K562 (cell line): ENCODE data around the gene CRACR2B. TPM values are rescaled to one million over a fixed set of nuclear protein-coding genes. Genes with fewer than 3 reads are reported as not detected.

Experiments
- E2F3 ChIP-seq: fragments of 250-450 bp; sonication (Bioruptor Pico); IDR thresholded peaks from 2 replicates; pipeline ENCODE4 v1.4.0; 2020; ENCODE audit warnings: mild to moderate bottlenecking
- ETV6 ChIP-seq, 3 experiments: fragments of 150-350 bp in 1 of 3; sonication (generic) in 1 of 3; formaldehyde crosslinking in 1 of 3; IDR thresholded peaks; 2 replicates each; pipeline versions ENCODE4 v1.6.1 to v1.8.0; 2014 to 2022; ENCODE audit warnings: borderline replicate concordance in 2 of 3, low read depth in 2 of 3, antibody characterized with exemption in 1 of 3, low read length in 1 of 3, mild to moderate bottlenecking in 1 of 3, missing genetic modification reagents in 1 of 3
- GABPA ChIP-seq: fragments of 200-800 bp; sonication (Bioruptor generic); conservative IDR thresholded peaks from 2 replicates; pipeline ENCODE4 v1.6.1; 2016; ENCODE audit warnings: low read depth, missing genetic modification characterization, missing compliant biosample characterization
- KDM1A ChIP-seq, 2 experiments: fragments of 450-650 bp; IDR thresholded peaks; 2 replicates each; pipeline ENCODE4 v1.6.1; 2016; ENCODE audit warnings: mild to moderate bottlenecking in 2 of 2
- KLF16 ChIP-seq: IDR thresholded peaks from 2 replicates; pipeline ENCODE4 v1.6.1; 2016; ENCODE audit warnings: antibody characterized with exemption
- NRF1 ChIP-seq, 2 experiments: fragments of 450-650 bp; IDR thresholded peaks in 1 of 2; conservative IDR thresholded peaks in 1 of 2; 2 replicates each; pipeline ENCODE4 v1.6.1; 2014; ENCODE audit warnings: mild to moderate bottlenecking in 2 of 2
- OTX1 ChIP-seq: fragments of 450-650 bp; formaldehyde crosslinking; IDR thresholded peaks from 2 replicates; pipeline ENCODE4 v1.4.0; 2022; ENCODE audit warnings: mild to moderate bottlenecking
- RB1 ChIP-seq: fragments of 450-650 bp; IDR thresholded peaks from 2 replicates; pipeline ENCODE4 v1.6.1; 2017; ENCODE audit warnings: low read depth, mild to moderate bottlenecking
- RBM14 ChIP-seq: fragments of 200-400 bp; formaldehyde crosslinking; IDR thresholded peaks from 2 replicates; pipeline ENCODE4 v1.6.1; 2018; ENCODE audit warnings: low read depth, mild to moderate bottlenecking, low read length, moderate library complexity, borderline replicate concordance; ENCODE audit not compliant: insufficient read depth
- SIX5 ChIP-seq, 2 experiments: IDR thresholded peaks; 2 replicates each; pipeline ENCODE4 v1.6.1; 2011; ENCODE audit warnings: low read length in 2 of 2, borderline replicate concordance in 1 of 2, low read depth in 1 of 2, mild to moderate bottlenecking in 1 of 2, moderate library complexity in 1 of 2; ENCODE audit not compliant: insufficient read depth in 1 of 2
- TEAD1 ChIP-seq, 2 experiments: fragments of 450-650 bp in 1 of 2; sonication (generic) in 1 of 2; formaldehyde crosslinking; IDR thresholded peaks; 2 replicates each; pipeline versions ENCODE4 v1.4.0 to v1.8.0; 2020 to 2022; ENCODE audit warnings: mild to moderate bottlenecking in 2 of 2, missing genetic modification reagents in 1 of 2
- ZBTB43 ChIP-seq: sonication (generic); formaldehyde crosslinking; IDR thresholded peaks from 2 replicates; pipeline ENCODE4 v1.8.0; 2023; ENCODE audit warnings: mild to moderate bottlenecking, missing genetic modification reagents
- ZBTB7A ChIP-seq: IDR thresholded peaks from 2 replicates; pipeline ENCODE4 v1.6.1; 2011; ENCODE audit warnings: low read depth, mild to moderate bottlenecking, low read length, moderate library complexity, borderline replicate concordance; ENCODE audit not compliant: control insufficient read depth
- ZMIZ1 ChIP-seq, 2 experiments: fragments of 150-350 bp in 1 of 2; IDR thresholded peaks; 2 replicates each; pipeline ENCODE4 v1.6.1; 2012 to 2016; ENCODE audit warnings: low read depth in 2 of 2, low read length in 2 of 2, mild to moderate bottlenecking in 1 of 2, moderate library complexity in 1 of 2
- ZNF354B ChIP-seq: fragments of 250-450 bp; sonication (Bioruptor Pico); IDR thresholded peaks from 2 replicates; pipeline ENCODE4 v1.4.0; 2020
- ZNF41 ChIP-seq: fragments of 250-450 bp; sonication (Bioruptor Pico); conservative IDR thresholded peaks from 2 replicates; pipeline ENCODE4 v1.4.0; 2020; ENCODE audit warnings: mild to moderate bottlenecking
- ZNF431 ChIP-seq: sonication (generic); formaldehyde crosslinking; IDR thresholded peaks from 2 replicates; pipeline ENCODE4 v1.8.0; 2022; ENCODE audit warnings: mild to moderate bottlenecking, missing genetic modification reagents
- ZNF518B ChIP-seq: fragments of 250-450 bp; sonication (Bioruptor Pico); IDR thresholded peaks from 2 replicates; pipeline ENCODE4 v1.5.0; 2021; ENCODE audit warnings: mild to moderate bottlenecking, moderate library complexity
- polyA plus RNA-seq, 8 experiments: library from polyadenylated mRNA; depleted of rRNA in 4 of 8; stranded (reverse) in 5 of 8; unstranded in 3 of 8; fragments of >200 nt; fragmentation: Nextera tagmentation in 2 of 8; fragmentation: Illumina TruSeq in 1 of 8; extraction: Ambion mirVana in 2 of 8; extraction: Trizol in 1 of 8; gene quantifications; 2 replicates each; pipeline versions ENCODE4 v1.2.1 to v1.2.3, GENCODE V29; 2011 to 2014; ENCODE audit warnings: inconsistent platforms in 1 of 8, missing spikeins in 1 of 8
- total RNA-seq, 7 experiments: library from RNA; depleted of rRNA in 6 of 7; stranded (reverse); fragments of >200 nt in 6 of 7; fragmentation: Illumina TruSeq in 2 of 7; extraction: Trizol in 2 of 7; gene quantifications; 2 replicates each; pipeline versions ENCODE4 v1.2.1 to v1.2.3, GENCODE V29; 2011 to 2021; ENCODE audit warnings: low replicate concordance in 1 of 7

Gene CRACR2B
- total and polyA plus RNA-seq, 9 of the 15 experiments (the other 6 are each of a cell fraction or from before 2014, with no cell fraction given), result 0.10 to 51.0 (median 6.0) TPM

DNA sequence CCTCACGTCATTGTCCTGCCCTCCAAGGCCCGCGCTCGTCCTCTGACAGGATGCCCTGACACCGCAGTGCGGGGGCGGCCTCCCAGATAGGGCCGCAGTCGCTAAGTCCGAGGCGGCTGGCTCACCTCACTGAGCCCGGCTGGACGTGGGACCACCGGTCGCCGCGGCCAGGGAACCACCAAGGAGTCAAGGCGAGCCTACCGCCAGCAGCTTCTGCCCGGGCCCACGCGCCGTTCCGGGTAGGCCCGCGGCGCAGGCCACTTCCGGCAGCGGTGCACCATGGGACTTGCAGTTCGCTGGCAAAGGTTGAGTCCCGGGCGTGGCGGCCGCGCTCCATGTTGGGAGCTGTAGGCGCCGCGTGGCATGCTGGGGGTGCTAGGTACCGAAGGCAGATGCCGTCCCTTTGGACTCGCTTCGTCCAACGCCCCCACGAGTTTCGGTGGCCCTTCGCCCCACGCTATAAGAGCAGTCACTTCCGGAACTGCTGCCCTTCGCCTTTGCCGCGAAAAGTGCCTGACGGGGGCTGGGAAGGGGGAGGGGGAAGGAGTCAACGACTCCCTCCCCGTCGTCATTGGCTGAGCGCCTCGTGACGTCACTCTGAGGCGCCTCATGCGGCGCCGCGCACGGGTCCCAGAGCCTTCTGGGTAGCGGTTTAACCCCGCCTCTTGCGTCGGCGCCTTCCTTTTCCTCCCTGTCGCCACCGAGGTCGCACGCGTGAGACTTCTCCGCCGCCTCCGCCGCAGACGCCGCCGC lies 18.3 kb upstream of the CRACR2B start, which contains the start of gene RPLP2 (continued):
- TF ChIP-seq ETV6 (IDR thresholded peaks at IDR 0.05; ENCODE audit: borderline replicate concordance in 1 of 2, low read depth in 2 of 2, low read length in 1 of 2), result no peak
- TF ChIP-seq ETV6 (CRISPR knock-in tag; IDR thresholded peaks at IDR 0.05; ENCODE audit: borderline replicate concordance), result no peak
- 0 out of 2 replicates have a peak, but pooled peaks have one; percentile 40 for TF ChIP-seq ZBTB43
- 0 out of 2 replicates have a peak, but pooled peaks have one; percentile 27 for TF ChIP-seq OTX1 (CRISPR knock-in tag)
- no peak; the same call in 1 of the 2 replicates for TF ChIP-seq ZNF431 (CRISPR knock-in tag)
- peak; percentile 54 for TF ChIP-seq RB1
- TF ChIP-seq KDM1A (IDR thresholded peaks at IDR 0.05), result peak in 1 of 2 experiments; percentile 75; a peak in 1 of 4 replicates
- TF ChIP-seq RBM14, result 0 out of 2 replicates have a peak, but pooled peaks have one; percentile 62
- peak; percentile 81 to 83 for TF ChIP-seq SIX5 (IDR thresholded peaks at IDR 0.05; ENCODE audit: borderline replicate concordance in 1 of 2, insufficient read depth in 1 of 2, low read depth in 1 of 2, low read length in 2 of 2)
- TF ChIP-seq NRF1 (conservative IDR thresholded peaks at IDR 0.05 in 1 of 2, IDR thresholded peaks at IDR 0.05 in 1 of 2), result peak; percentile 79 to 85
- TF ChIP-seq KLF16, result no peak
- TF ChIP-seq ZMIZ1 (IDR thresholded peaks at IDR 0.05; ENCODE audit: low read depth in 2 of 2, low read length in 2 of 2), result no peak; a peak in 1 of 4 replicates
- TF ChIP-seq ZNF41 (CRISPR knock-in tag), result no peak
- TF ChIP-seq GABPA (tag), result peak; percentile 99
- no peak for TF ChIP-seq ZNF354B (CRISPR knock-in tag)
- no peak for TF ChIP-seq ZNF518B (CRISPR knock-in tag)
- peak; percentile 60 to 92; a peak in 3 of 4 replicates for TF ChIP-seq TEAD1 (CRISPR knock-in tag; IDR thresholded peaks at IDR 0.05)
- peak; percentile 74; the same call in 1 of the 2 replicates for TF ChIP-seq E2F3 (CRISPR knock-in tag)
- no peak; the same call in 1 of the 2 replicates for TF ChIP-seq ZBTB7A
